NT2/D1 (cell line): ENCODE results near the gene ERAS.
"Not testable (repeated sequence)": the region's sequence is repeated elsewhere in the genome, so short reads cannot be mapped to it uniquely, and the experiment has no call there.

Experiments
- YY1 ChIP-seq: IDR thresholded peaks from 2 replicates; pipeline ENCODE4 v1.6.1; 2011; ENCODE audit not compliant: insufficient read length, insufficient read depth
- ZNF274 ChIP-seq: IDR thresholded peaks from 2 replicates; pipeline ENCODE4 v1.6.1; 2011; ENCODE audit warnings: mild to moderate bottlenecking, low read depth, low read length

DNA sequence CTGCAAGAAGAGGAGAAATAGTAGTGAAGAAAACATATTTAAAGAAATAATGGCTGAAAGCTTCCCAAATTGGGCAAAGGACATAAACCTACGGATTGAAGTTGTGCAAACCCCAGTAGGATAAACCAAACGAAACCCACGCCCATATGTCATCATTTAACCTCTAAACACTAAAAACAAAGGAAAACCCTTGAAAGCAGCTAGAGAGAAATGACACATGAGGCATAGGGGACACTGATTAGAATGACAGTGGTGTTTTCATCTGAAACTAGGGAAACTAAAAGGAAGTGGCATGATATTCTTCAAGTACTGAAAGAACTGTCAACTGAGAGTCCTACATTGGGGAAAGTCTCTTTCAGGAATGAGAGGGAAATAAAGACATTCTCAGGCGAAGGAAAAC is 50.6 kb downstream of the ERAS start:
- TF ChIP-seq YY1, ZNF274: not testable (repeated sequence)
